ENCODE data around the gene PMIS2.
A peak's percentile ranks its signal among the peaks of the same experiment; 100 is the strongest.

Gene PMIS2

DNA sequence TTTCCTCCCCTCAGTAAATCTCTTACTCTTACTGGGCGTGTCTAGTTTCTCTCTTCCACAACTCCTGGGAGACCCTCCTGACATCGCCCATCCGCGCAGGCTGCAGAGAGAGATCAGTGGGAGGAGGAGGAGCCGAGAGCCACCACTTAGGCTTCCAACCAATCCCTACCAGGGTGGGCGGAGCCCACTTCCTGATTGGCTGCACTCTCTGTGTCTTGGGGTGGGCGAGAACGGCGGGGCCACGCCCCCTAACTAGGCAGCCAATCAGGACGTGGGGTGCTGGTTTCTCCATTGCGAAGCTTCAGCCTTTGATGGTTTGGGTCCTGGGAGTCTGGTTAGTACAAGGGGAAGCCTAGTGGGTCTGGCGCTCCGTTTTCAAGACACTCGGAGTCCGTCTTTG, at the start of gene PMIS2:
TSS of gene PMIS2 (plus strand) at position 326 of the 400 bp plus-strand sequence. CDS start 87 bp downstream, outside the sequence.
- TF ChIP-seq, protein P1, sequence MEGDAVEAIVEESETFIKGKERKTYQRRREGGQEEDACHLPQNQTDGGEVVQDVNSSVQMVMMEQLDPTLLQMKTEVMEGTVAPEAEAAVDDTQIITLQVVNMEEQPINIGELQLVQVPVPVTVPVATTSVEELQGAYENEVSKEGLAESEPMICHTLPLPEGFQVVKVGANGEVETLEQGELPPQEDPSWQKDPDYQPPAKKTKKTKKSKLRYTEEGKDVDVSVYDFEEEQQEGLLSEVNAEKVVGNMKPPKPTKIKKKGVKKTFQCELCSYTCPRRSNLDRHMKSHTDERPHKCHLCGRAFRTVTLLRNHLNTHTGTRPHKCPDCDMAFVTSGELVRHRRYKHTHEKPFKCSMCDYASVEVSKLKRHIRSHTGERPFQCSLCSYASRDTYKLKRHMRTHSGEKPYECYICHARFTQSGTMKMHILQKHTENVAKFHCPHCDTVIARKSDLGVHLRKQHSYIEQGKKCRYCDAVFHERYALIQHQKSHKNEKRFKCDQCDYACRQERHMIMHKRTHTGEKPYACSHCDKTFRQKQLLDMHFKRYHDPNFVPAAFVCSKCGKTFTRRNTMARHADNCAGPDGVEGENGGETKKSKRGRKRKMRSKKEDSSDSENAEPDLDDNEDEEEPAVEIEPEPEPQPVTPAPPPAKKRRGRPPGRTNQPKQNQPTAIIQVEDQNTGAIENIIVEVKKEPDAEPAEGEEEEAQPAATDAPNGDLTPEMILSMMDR (conservative IDR thresholded peaks at IDR 0.05; ENCODE audit: low read depth) = no peak
- ChIA-PET POLR2A (ENCODE audit: low non-redundant PET) (no interaction called here), CTCF (no interaction called here)
- no peak within 1 kb of the TSS for H3K27ac ChIP-seq
- DNase-seq (ENCODE audit: low spot score) = peak; percentile 38

DNA sequence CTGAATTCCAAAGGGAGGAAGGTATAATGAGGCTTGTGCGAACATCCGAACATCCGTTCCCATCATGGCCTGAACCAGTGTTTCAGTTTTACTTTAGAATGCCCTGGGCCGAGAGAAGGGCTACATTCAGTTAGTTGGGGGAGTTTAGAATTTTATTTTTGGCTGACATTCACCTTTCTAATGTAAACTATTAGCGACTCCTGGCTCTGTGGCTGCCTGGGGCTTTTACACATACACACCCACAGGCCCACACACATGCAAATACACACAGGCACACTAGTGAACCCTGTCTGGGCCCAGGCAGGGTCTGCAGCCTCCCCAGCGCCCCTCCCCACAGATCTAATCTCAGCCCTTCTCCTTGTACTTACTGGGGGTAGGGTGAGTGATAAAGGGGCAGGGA, 46.7 kb upstream of the PMIS2 start:
- CTCF ChIA-PET = no interaction called here
- DNase-seq (ENCODE audit: low spot score) = no peak

DNA sequence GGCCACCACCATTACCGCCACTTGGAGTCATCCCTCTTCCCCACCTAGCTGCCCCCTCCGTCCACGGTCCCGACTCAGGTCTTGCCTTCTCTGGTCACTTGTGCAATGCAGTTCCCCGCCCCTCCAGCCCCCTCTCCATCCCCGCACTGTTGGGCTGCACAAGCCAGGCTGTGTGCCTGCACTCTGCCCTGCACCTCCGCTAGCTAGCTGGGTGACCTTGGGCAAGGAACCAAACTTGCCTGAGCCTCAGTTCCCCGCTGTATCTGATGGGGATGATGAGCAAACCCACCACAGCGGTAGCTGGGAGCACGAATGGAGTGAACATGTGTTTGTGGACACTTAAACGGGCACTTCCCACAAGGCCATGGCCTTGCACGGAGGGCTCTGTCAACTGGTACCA, 46.1 kb upstream of the PMIS2 start:
- H3K27ac ChIP-seq = no peak overlapping the region
- no peak for DNase-seq (ENCODE audit: low spot score)
- CTCF ChIA-PET = no interaction called here
- POLR2A ChIA-PET (ENCODE audit: low non-redundant PET) = no interaction called here
- TF ChIP-seq, protein P1 (conservative IDR thresholded peaks at IDR 0.05; ENCODE audit: low read depth) = no peak

More for the DNA sequence above, 46.7 kb upstream of the PMIS2 start:
- H3K27ac ChIP-seq = no peak overlapping the region
- POLR2A ChIA-PET (ENCODE audit: low non-redundant PET) = no interaction called here
- TF ChIP-seq, protein P1 (conservative IDR thresholded peaks at IDR 0.05; ENCODE audit: low read depth) = no peak

DNA sequence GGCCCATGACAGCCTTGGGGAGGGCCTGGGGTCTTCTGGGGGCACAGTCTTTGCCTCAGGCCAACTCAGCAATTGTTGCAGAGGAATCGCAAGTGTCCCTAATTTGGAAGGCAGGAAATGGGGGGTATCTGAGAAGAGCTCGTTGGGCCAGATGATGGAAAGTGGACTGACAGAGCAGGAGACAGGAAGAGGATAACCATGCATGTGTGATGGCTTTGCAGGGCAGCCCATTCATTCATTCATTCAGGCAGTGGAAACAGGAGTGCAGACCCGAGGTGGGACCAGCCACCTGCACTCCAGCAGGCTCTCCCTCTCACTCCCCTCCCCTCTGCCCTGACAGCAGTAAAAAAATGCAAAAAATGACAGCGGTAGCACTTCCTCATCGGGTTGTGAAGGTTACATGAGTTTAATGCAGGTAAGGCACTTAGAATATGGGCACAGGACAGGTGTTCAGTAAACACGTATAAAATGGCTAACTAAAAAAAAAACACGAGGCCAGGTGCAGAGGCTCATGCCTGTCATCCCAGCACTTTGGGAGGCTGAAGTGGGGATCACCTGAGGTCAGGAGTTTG, 45.5 kb upstream of the PMIS2 start:
- TF ChIP-seq, protein P1 (conservative IDR thresholded peaks at IDR 0.05; ENCODE audit: low read depth) = no peak
- no peak for DNase-seq (ENCODE audit: low spot score)
- ChIA-PET POLR2A (ENCODE audit: low non-redundant PET) (no interaction called here), CTCF (no interaction called here)
- H3K27ac ChIP-seq = no peak overlapping the region

DNA sequence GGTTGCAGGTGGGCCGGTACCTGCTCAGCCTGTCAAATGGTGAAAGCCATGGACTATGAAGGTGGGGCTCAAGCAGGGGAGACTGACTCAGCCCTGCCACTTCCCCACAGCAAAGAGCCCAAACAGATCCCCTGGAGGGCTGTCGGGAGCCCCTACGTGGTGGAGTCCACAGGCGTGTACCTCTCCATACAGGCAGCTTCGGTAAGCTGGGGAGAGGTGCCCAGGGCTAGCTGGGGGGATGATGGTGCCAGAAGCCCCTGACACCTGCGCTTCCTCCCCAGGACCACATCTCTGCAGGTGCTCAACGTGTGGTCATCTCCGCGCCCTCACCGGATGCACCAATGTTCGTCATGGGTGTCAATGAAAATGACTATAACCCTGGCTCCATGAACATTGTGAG, 43.8 kb upstream of the PMIS2 start:
- DNase-seq (ENCODE audit: low spot score) = no peak
- ChIA-PET POLR2A (ENCODE audit: low non-redundant PET) (no interaction called here), CTCF (interaction anchor here (0.6 to 1.1 kb wide), 2 partner anchors 32 to 235 kb away, joined by 3 to 4 read pairs; no protein-coding TSS in a partner anchor)
- TF ChIP-seq, protein P1 (conservative IDR thresholded peaks at IDR 0.05; ENCODE audit: low read depth) = no peak
- no peak overlapping the region for H3K27ac ChIP-seq

DNA sequence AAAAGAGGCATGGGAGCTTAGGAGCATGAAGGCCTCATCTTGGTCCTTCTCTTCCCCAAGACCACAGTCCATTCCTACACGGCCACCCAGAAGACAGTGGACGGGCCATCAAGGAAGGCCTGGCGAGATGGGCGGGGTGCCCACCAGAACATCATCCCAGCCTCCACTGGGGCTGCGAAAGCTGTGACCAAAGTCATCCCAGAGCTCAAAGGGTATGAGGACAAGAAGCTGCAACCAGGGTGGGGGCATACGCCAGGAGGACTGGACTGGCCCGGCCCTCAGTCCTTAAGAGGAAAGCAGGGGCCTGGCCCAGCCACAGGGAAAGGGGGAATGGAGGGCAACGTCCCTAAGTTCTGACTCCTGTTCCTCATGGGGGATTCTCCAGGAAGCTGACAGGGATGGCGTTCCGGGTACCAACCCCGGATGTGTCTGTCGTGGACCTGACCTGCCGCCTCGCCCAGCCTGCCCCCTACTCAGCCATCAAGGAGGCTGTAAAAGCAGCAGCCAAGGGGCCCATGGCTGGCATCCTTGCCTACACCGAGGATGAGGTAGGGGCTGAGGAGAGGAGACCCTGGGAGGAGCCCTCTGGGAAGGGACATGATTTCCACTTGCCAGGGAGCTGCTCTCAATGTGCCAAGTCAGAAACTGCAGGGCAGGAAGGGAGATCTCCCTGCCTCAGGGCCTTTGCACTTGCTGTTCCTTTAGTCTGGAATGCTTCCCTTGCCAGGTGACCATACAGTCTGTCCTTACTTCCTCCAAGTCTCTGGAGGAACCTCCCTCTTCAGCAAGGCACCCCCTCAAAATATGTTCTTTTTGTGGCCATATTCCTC, 42.5 kb upstream of the PMIS2 start:
- POLR2A ChIA-PET (ENCODE audit: low non-redundant PET) = interaction anchor here (0.7 kb wide), 1 partner anchor 69 kb away, joined by 3 read pairs; no protein-coding TSS in a partner anchor
- CTCF ChIA-PET = interaction anchor here (0.5 to 1.7 kb wide), 4 partner anchors 12 to 189 kb away, joined by 3 to 4 read pairs (median 4); no protein-coding TSS in a partner anchor
- TF ChIP-seq, protein P1 (conservative IDR thresholded peaks at IDR 0.05; ENCODE audit: low read depth) = no peak
- H3K27ac ChIP-seq = peak overlapping the region; percentile 3; the same call in 1 of the 2 replicates
- no peak for DNase-seq (ENCODE audit: low spot score)

Measured in RWPE1 (cell line).